ENCODE results near the gene PTPA. TPM values are rescaled to one million over a fixed set of nuclear protein-coding genes. Genes with fewer than 3 reads are reported as not detected.

PTPA gene
- total and polyA plus RNA-seq, 12 donors, result 106 to 227 (median 186) TPM

DNA sequence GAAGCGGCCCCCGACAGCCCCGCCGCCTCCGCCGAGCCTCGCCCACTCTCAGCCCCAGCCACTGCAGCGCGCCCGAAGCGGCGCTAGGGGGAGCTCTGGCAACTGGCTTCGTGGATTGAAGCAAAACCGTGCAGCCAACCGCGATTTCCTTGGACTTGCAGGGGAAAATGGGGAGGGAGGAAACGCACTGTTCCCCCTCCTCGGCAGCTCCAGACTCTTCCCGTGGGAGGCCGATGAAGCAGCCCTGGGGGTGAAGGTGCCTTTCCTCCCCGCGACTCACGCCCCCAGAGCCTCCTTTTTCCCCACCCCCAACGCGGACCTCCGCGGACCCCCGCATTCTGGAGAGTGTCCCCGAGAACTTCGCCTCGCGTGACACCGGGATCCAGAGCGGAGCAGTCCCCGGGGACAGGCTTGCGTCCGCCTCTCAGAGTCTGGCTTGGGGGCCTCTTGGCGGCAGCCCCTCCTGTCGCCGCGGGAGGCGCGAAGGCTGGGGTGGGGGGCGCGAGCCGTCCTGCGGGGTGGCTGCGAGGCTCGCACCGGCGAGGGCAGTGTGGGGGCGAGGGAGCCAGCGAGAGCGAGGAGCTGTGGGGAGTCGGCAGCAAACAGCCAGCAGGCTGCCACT lies 63.0 kb downstream of the PTPA start:
- ATAC-seq, result peak; percentile 43 to 70 (median 58)
- Histone ChIP-seq H3K4me3 (peak overlapping the region; percentile 60 to 100 (median 96)), H3K27me3 (peaks cover 0 to 6% (median 0%) of the 10 kb centered on the region in 7 donors), H3K27ac (peak overlapping the region; percentile 96 to 100 (median 98)), H3K4me1 (peaks cover 11 to 50% (median 36%) of the 10 kb centered on the region in 9 donors), H3K9me3 (no peaks in the 10 kb centered on the region), H3K36me3 (peaks cover 0 to 6% (median 0%) of the 10 kb centered on the region in 9 donors)
- intact Hi-C loops (cut with DNase I), result loop anchor here in 9 of 10 donors (1.0 to 10.0 kb wide), 14 partner anchors 31 to 438 kb away; no protein-coding TSS in a partner anchor
- 1% methylated on average over 47 to 55 of the region's 55 CpGs for WGBS, 2 donors
- TF ChIP-seq, protein P1, sequence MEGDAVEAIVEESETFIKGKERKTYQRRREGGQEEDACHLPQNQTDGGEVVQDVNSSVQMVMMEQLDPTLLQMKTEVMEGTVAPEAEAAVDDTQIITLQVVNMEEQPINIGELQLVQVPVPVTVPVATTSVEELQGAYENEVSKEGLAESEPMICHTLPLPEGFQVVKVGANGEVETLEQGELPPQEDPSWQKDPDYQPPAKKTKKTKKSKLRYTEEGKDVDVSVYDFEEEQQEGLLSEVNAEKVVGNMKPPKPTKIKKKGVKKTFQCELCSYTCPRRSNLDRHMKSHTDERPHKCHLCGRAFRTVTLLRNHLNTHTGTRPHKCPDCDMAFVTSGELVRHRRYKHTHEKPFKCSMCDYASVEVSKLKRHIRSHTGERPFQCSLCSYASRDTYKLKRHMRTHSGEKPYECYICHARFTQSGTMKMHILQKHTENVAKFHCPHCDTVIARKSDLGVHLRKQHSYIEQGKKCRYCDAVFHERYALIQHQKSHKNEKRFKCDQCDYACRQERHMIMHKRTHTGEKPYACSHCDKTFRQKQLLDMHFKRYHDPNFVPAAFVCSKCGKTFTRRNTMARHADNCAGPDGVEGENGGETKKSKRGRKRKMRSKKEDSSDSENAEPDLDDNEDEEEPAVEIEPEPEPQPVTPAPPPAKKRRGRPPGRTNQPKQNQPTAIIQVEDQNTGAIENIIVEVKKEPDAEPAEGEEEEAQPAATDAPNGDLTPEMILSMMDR (IDR thresholded peaks at IDR 0.05), result peak; percentile 96 to 99 (median 98)
- DNase-seq, result peak; percentile 93

DNA sequence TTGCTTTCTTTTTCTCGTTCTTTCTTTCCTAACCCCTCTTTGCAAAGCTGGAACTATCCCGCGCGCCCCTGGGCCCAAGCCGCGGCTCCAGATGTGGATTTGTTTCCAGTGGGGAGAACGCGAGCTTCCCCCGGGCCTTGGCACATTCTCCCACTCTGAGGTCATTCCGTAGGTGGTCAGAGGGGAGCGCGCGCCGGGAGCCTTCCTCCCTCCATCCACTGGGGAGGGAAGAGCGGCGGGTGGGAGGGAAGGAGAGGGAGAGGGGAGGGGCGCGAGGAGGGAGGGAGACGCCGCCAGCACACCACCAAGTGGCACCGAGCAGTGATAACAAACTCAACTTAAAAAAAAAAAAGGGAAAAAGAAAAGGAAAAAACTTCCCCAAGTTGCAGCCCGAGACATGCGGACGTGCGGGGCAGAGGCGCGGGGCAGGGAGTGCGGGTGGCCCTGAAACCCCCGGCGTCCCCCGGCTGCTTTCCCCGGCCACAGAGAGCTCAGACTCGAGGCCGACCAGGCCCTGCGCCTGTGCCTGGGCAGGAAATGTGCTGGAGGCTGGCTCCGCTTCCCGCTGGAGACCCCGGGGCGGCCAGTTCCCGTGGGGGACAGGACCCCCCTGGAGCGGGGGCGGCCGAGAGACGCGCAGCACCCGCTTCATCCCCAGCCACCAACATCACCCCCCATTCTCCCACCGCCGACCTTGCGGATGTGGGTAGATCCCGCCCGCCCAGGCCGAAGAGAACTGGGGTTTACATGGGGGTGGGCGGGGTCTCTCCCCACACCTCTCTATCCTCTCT lies 63.7 kb downstream of the PTPA start:
- WGBS, 2 donors, result 8 to 9% methylated on average over 48 to 53 of the region's 53 CpGs
- no peaks in the 10 kb centered on the region for H3K9me3 ChIP-seq
- TF ChIP-seq, protein P1 (IDR thresholded peaks at IDR 0.05), result peak in 2 of 9 donors; percentile 4 to 21
- H3K36me3 ChIP-seq, result peaks cover 0 to 6% (median 0%) of the 10 kb centered on the region in 9 donors
- peaks cover 11 to 49% (median 36%) of the 10 kb centered on the region in 9 donors for H3K4me1 ChIP-seq
- peaks cover 0 to 6% (median 0%) of the 10 kb centered on the region in 7 donors for H3K27me3 ChIP-seq
- ATAC-seq (peak; percentile 43 to 72 (median 66)), DNase-seq (peak; percentile 87 to 89)
- H3K4me3 ChIP-seq, result peak overlapping the region; percentile 60 to 100 (median 96)
- intact Hi-C loops (cut with DNase I), result loop anchor here in 9 of 10 donors (1.0 to 10.0 kb wide), 21 partner anchors 32 to 437 kb away; no protein-coding TSS in a partner anchor
- H3K27ac ChIP-seq, result peak overlapping the region; percentile 96 to 100 (median 98)

DNA sequence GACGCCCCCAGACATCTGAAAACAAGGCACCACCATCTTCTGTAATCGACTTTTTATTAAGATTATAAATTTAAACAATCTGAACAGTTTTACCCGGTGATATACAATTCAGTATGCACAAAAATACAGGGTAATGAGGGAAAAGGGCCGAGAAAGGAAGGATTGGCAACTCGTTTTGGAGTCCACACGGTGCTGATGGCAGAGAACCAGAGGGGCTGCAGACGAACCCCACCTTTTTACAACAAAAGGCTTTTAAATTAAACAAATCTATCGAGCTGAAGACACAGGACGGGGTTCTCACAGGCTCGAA lies 64.3 kb downstream of the PTPA start:
- Histone ChIP-seq H3K36me3 (peaks cover 0 to 6% (median 0%) of the 10 kb centered on the region in 9 donors), H3K27ac (peak overlapping the region; percentile 96 to 100 (median 98)), H3K27me3 (peaks cover 0 to 6% (median 0%) of the 10 kb centered on the region in 7 donors), H3K9me3 (no peaks in the 10 kb centered on the region), H3K4me1 (peaks cover 11 to 44% (median 36%) of the 10 kb centered on the region in 9 donors), H3K4me3 (peak overlapping the region; percentile 60 to 100 (median 96))
- TF ChIP-seq, protein P1 (IDR thresholded peaks at IDR 0.05), result no peak
- intact Hi-C loops (cut with DNase I), result loop anchor here in 9 of 10 donors (2.0 to 10.0 kb wide), 17 partner anchors 33 to 435 kb away; no protein-coding TSS in a partner anchor
- no peak for ATAC-seq
- 5 to 8% methylated on average over 10 of the region's 10 CpGs for WGBS, 2 donors
- no peak for DNase-seq

All from heart right ventricle (tissue), 16 donors.